Measurements from ENCODE around the gene AOAH.

AOAH gene

DNA sequence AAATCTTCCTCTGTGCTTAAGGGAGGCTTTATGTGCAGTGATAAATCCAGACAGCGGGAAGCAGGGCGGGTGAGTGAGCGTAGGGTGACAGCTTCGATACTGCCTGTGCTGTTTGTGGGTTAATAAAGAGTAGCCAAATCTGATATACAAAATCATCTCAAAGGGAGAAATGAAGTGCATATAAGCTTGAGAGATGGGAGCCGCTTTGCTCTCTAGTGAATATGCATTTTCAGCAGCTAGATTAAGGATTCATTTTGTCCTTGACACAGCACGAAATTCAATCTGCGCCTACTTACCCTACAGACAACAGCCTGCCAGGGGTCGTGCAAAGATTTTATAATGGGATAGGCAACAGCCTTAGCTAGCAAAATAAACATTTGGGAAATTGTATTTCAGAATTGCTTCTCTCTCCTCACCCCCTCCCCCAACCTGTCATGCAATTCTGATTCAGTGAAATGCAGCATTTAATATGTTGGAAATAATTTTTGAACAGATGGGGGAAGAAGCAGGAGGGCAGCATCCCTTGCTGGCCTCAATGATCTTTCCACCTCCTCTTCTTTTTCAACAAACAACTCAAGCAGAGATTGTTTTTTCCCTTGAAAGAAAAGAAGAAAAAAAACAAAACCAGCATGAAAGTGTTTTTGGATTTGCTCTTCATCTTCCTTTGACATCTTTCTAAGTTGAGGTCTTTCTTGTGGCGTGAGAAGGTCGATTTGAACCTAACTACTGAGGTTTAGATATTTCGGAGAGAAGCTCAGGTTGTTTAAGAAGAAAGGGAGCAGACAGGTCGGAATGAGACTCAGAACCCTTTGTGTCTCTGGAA, 117.9 kb downstream of the AOAH start:
- Histone ChIP-seq H3K36me3 (ENCODE audit: insufficient read depth, low read length) (no peaks in the 10 kb centered on the region; the same call in 1 of the 2 replicates), H3K4me1 (ENCODE audit: insufficient read depth, low read length) (peaks cover 7% of the 10 kb centered on the region; the same call in 1 of the 2 replicates), H3K9ac (ENCODE audit: low read depth, low read length) (no peak overlapping the region)

DNA sequence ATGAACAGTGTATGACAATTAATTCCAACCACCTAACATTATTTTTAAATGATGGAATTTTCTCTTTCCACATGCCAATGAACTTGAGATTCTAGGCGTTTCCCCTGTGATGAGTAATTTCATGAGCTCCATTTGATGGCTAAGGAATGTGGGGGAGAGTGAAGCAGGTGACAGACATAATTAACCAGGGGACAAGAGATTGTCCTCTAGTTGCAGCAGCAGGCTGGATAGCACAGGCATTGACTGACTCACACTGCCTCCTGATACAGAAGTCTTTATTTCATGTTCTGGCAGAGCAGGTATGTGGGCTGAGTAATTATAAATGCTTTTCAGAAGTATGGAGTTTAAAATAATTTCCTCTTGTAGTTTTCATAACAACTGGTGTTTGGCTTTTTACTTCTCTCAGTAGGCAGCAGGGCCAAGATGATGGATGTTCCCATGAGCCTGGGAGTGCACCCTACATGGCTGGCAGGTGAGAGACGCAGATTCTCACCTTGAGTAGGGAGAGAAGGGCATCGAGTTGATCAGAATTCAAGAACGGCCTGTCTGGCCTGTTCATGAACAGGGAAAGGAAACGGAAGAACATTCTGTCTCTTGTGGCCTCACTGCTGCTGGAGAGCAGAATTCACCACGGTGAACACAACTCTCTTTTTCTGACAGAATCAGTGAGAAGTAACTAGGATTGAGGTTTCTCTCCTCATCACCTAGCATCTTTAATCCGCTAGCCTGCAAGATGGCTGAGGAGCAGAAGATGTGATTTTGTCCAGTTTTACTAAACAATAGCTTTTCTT, 118.8 kb downstream of the AOAH start:
- Histone ChIP-seq H3K36me3 (ENCODE audit: insufficient read depth, low read length) (no peaks in the 10 kb centered on the region; the same call in 1 of the 2 replicates), H3K4me1 (ENCODE audit: insufficient read depth, low read length) (peaks cover 7% of the 10 kb centered on the region; the same call in 1 of the 2 replicates), H3K9me3 (ENCODE audit: control insufficient read depth, insufficient read depth, low read length) (no peaks in the 10 kb centered on the region), H3K9ac (ENCODE audit: low read depth, low read length) (no peak overlapping the region)

More for the DNA sequence above, 117.9 kb downstream of the AOAH start:
- no peaks in the 10 kb centered on the region for H3K9me3 ChIP-seq (ENCODE audit: control insufficient read depth, insufficient read depth, low read length)

DNA sequence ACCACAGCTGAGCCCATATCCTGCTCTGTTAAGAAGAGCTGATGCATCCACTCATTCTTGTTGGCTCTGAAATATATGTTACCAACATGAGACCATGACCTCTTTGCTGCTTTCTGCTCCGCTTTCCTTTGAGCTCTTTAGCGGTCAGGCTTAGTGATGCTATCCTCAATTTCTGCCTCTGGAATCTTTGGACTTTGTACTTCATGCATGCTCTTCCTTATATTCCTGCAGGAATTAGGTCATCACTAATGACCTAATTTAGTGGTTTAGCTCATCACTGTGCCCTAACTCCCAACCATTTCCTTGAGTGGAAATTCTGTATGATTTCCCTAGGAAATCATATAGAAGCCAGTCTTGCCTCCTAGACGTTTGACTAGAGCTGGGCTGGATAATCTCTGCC, 119.5 kb downstream of the AOAH start:
- H3K36me3 ChIP-seq (ENCODE audit: insufficient read depth, low read length): no peaks in the 10 kb centered on the region; the same call in 1 of the 2 replicates
- H3K9me3 ChIP-seq (ENCODE audit: control insufficient read depth, insufficient read depth, low read length): no peaks in the 10 kb centered on the region
- no peak overlapping the region for H3K9ac ChIP-seq (ENCODE audit: low read depth, low read length)
- H3K4me1 ChIP-seq (ENCODE audit: insufficient read depth, low read length): peaks cover 7% of the 10 kb centered on the region; the same call in 1 of the 2 replicates

DNA sequence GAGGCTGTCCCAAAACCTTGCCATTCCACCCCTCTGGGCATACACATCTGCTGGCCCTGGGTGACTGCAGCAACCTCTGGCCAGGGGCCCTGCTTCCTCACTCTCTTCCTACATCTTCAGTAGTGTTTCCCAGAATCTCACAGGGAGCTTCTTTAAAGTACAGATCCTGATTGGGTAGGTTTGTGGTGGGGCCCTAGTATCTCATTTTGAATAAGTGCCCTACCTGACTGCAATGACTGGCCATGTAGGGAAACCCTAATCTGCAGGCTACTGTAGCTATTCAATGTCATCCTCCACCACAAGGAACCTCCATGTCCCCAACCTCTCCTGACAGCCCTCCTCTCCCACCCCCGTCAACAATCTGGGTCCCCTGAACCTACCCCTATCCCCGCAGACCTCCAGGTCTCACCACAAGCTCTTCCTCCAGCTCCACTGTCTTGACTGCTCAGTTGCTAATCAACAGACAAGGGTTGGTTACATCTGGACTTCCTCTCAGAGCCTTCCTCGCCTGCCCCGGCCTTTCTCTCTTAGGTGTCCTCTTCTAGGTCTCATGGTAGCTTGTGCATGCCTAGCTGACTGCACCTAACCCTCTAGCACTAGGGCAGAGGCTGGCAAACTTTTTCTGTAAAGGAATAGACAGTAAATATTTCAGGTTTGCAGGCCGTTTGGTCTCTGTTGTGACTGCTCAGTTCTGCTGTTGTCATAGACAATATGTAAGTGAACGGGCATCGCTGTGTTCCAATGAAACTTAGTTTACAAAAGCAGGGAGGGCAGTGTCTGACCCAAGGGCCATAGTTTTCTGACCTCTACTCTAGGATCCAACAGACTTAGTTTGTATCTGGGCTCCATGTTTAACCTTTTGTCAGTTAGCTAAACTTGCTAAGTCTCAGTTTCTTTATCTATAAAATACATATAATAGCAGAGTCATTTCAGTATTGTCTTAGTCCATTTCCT, 121.1 kb downstream of the AOAH start:
- no peak overlapping the region for H3K9ac ChIP-seq (ENCODE audit: low read depth, low read length)
- H3K36me3 ChIP-seq (ENCODE audit: insufficient read depth, low read length): no peaks in the 10 kb centered on the region; the same call in 1 of the 2 replicates
- H3K4me1 ChIP-seq (ENCODE audit: insufficient read depth, low read length): peaks cover 7% of the 10 kb centered on the region; the same call in 1 of the 2 replicates
- H3K9me3 ChIP-seq (ENCODE audit: control insufficient read depth, insufficient read depth, low read length): no peaks in the 10 kb centered on the region

DNA sequence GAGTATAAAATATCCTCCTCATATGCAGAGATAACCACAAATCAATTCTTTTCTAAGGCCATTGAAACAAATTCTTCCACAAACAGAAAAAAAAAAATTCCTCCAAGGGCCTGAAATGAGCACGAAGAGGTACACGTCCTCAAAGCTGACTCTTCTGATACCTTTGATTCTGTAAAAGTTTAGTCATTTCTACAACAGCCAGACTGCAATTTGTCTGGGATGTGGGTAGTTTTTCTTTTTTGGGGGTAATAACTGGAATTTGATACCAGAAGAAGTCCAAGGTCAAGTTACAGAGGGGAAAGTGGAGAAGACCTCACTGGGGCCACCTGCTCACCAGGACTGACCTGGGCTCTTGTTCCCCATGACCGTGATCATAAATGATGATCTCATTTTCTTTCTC, 121.8 kb downstream of the AOAH start:
- Histone ChIP-seq H3K9me3 (ENCODE audit: control insufficient read depth, insufficient read depth, low read length) (no peaks in the 10 kb centered on the region), H3K36me3 (ENCODE audit: insufficient read depth, low read length) (no peaks in the 10 kb centered on the region; the same call in 1 of the 2 replicates), H3K9ac (ENCODE audit: low read depth, low read length) (no peak overlapping the region), H3K4me1 (ENCODE audit: insufficient read depth, low read length) (peaks cover 7% of the 10 kb centered on the region; the same call in 1 of the 2 replicates)

DNA sequence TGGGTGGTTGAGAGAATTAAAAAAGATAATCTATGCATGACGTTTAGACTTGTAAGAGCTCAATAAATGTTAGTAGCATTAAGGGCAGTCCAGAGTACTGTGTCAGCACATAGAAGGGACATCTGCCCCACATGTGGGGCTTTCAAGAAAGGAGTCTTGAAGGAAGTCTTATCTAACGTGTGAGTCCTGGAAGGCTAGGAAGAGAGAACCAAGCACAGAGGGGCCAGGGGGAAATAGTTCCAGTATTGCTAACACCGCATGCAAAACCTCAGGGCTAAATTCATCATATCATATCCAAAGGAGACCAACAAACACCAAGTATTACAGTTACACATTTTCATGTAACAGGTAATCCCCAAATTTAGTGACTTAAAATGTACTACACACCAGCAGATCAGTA, 122.7 kb downstream of the AOAH start:
- Histone ChIP-seq H3K9me3 (ENCODE audit: control insufficient read depth, insufficient read depth, low read length) (no peaks in the 10 kb centered on the region), H3K4me1 (ENCODE audit: insufficient read depth, low read length) (no peaks in the 10 kb centered on the region), H3K9ac (ENCODE audit: low read depth, low read length) (no peak overlapping the region)

DNA sequence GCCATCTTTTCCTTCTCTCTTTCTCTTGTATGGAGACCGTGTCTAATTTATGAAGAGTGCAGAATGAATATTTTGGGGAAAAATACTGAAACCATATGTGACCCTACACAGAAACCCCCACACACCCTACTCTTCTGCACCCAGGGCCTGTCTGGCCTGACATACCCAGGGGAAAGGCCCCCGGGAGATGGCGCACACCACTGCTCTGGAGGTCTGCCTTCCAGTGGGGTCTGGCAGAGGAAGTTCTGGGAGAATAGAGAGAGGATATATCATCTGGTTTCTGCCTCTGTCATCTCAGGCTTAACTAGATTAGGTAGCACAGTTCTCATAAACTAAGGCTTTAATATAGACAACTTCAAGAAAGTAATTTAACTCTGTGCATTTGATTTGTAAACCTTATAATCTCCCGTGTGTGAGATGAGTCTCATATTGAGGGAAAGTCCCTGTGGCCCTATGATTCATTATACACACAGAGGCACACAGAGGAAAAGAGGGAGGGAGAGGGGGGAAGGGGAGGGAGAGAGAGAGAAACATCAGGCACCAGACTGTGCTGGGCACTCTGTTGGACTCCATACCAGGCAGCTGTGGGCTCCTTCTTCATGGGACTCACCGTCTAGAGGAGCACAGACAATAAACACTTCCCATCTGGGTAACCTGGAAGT, 123.3 kb downstream of the AOAH start:
- no peaks in the 10 kb centered on the region; the same call in 1 of the 2 replicates for H3K4me1 ChIP-seq (ENCODE audit: insufficient read depth, low read length)
- H3K9ac ChIP-seq (ENCODE audit: low read depth, low read length): no peak overlapping the region
- H3K9me3 ChIP-seq (ENCODE audit: control insufficient read depth, insufficient read depth, low read length): no peaks in the 10 kb centered on the region
- no peaks in the 10 kb centered on the region; the same call in 1 of the 2 replicates for H3K36me3 ChIP-seq (ENCODE audit: insufficient read depth, low read length)

More for the DNA sequence above, 122.7 kb downstream of the AOAH start:
- H3K36me3 ChIP-seq (ENCODE audit: insufficient read depth, low read length): no peaks in the 10 kb centered on the region; the same call in 1 of the 2 replicates

DNA sequence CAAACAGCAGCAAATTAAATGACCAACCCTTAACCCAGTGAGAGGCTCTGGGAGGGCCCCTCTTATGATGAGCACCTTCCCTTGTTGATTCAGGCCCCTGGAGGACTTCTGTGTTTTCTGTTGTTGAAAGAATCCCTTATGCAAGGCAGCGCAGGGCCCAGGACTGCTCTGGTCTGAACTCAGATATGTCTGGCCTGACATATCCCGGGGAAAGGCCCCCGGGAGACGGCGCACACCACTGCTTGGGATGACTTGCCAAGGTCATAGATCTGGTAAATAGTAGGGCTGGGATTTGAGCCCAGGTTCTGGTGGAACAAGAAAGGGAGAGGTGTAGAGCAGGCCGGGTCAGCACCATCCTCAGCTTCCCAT, 124.0 kb downstream of the AOAH start:
- Histone ChIP-seq H3K36me3 (ENCODE audit: insufficient read depth, low read length) (no peaks in the 10 kb centered on the region; the same call in 1 of the 2 replicates), H3K4me1 (ENCODE audit: insufficient read depth, low read length) (no peaks in the 10 kb centered on the region; the same call in 1 of the 2 replicates), H3K9me3 (ENCODE audit: control insufficient read depth, insufficient read depth, low read length) (no peaks in the 10 kb centered on the region), H3K9ac (ENCODE audit: low read depth, low read length) (no peak overlapping the region)

DNA sequence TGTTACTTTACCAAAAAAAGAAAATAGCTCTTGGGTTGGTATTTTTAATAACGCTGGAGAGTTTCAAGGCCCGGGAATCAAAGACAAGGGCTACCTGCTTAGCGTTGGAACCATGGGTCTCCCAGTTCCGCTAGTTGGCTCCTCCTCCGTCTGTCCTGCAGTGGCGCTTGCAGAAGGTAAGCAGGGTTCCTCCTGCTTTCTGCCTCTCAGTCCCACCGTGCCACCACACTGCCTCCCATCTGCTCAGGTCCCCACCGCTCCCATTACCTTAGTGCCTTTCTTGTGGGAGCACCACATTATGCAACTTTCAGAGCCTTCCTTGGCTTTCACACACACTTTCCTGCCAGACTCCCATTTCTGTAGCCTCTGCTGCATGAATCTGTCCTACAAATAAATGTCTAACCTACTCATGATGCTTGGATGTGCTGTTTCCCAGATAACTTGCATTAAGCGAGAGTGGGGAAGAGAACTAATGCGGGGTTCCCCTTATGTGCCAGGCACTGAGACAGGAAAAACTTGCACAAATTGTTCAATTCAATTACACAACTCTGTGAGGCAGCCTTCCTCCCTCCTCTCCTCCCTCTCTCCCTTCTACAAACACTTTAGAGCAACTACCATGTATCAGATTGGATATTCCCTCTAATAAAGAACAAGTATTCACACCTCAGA, 124.5 kb downstream of the AOAH start:
- no peaks in the 10 kb centered on the region; the same call in 1 of the 2 replicates for H3K4me1 ChIP-seq (ENCODE audit: insufficient read depth, low read length)
- H3K9ac ChIP-seq (ENCODE audit: low read depth, low read length): no peak overlapping the region
- H3K36me3 ChIP-seq (ENCODE audit: insufficient read depth, low read length): no peaks in the 10 kb centered on the region; the same call in 1 of the 2 replicates
- no peaks in the 10 kb centered on the region for H3K9me3 ChIP-seq (ENCODE audit: control insufficient read depth, insufficient read depth, low read length)

DNA sequence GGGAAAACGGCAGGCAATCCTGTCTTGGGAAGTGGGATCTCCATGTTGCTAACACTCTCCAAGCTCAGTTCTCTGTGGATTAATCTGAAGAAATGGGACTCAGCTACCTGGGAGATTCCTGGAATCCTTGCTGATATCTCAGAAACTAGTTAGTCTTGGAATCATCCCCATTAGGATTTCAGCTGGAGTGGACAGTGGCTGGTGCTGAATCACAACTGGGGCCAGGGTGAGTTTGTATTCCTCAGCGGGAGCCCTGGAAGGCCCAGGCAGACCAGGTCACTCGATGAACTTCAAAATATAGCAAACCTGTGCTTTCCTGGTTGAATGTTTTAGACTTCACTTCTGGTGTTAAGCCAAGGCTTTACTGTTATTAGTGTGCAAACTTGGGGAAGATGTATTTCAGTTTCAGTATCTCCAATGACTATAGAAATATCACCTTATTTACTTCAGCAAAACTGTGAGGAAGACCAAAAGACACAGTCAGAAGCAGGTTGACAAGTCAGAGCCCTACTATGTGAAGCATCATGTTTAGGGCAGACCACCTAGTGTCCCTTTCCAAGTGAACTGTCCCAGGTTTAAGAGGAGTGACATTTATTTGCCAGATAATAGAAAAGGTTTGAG, 126.1 kb downstream of the AOAH start:
- no peak overlapping the region for H3K9ac ChIP-seq (ENCODE audit: low read depth, low read length)
- no peaks in the 10 kb centered on the region; the same call in 1 of the 2 replicates for H3K36me3 ChIP-seq (ENCODE audit: insufficient read depth, low read length)
- H3K9me3 ChIP-seq (ENCODE audit: control insufficient read depth, insufficient read depth, low read length): no peaks in the 10 kb centered on the region
- no peaks in the 10 kb centered on the region; the same call in 1 of the 2 replicates for H3K4me1 ChIP-seq (ENCODE audit: insufficient read depth, low read length)

DNA sequence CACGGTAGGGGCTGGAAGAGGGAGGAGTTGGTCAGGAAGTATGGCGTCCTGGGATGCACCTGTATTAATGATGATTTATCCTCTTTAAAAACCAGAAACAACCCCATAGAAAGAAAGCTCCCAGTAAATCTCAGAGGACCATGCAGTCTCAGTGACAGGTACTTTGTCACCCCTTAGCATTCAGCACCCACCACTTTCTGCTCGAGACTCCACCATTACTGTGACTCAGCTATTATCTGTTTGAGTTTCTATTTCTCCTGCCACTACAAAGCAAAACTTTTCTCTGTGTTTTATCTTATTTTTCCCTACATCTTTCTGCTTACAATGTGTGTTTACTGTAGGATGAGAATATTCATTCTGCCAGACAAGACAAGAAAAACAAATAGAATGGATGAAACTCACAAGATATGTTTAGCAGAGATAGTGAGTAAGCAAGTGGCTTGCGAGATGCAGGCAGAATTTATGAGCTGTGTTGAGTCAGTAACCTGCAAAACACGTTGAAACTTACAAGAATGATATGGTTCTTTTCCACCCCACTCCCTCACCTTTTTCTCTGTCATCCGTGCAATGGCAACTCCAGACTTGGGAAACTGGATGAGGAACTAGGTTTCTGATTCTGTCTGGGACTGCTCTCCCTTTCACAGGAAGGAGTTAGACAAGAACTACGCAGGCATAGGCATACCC, 127.1 kb downstream of the AOAH start:
- Histone ChIP-seq H3K4me1 (ENCODE audit: insufficient read depth, low read length) (no peaks in the 10 kb centered on the region; the same call in 1 of the 2 replicates), H3K9me3 (ENCODE audit: control insufficient read depth, insufficient read depth, low read length) (no peaks in the 10 kb centered on the region), H3K36me3 (ENCODE audit: insufficient read depth, low read length) (no peaks in the 10 kb centered on the region), H3K9ac (ENCODE audit: low read depth, low read length) (no peak overlapping the region)

DNA sequence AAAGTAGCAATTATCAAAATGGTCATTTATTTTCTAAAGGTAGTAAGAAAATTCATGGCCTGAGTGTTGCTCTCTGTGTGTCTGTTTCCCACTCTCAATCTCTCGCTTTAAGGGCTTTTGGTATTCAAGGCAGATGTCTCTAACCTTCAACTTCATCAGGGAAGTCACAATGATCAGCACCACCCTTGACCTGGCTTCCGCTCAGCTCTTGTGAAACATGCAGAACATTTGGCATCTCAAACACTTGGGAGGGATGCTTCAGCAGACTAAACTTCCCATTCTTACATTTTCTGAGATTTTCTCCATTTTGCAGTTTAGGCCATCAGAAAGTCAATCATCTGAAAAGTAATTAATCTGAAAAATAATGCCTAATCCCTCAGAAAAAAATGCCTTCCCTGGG, 129.8 kb downstream of the AOAH start:
- H3K36me3 ChIP-seq (ENCODE audit: insufficient read depth, low read length): no peaks in the 10 kb centered on the region
- no peak overlapping the region for H3K9ac ChIP-seq (ENCODE audit: low read depth, low read length)
- peaks cover 2% of the 10 kb centered on the region; the same call in 1 of the 2 replicates for H3K9me3 ChIP-seq (ENCODE audit: control insufficient read depth, insufficient read depth, low read length)
- H3K4me1 ChIP-seq (ENCODE audit: insufficient read depth, low read length): no peaks in the 10 kb centered on the region; the same call in 1 of the 2 replicates

All from ES-I3 (cell line).